NCI-H510A treated with DMSO at 0.1 percent for 48 hours (cell line): ENCODE results near the gene GPA33.
"Not testable (repeated sequence)": the region's sequence is repeated elsewhere in the genome, so short reads cannot be mapped to it uniquely, and the experiment has no call there.

Source experiments
- DNase-seq: peaks from one replicate; lab custom pipeline; 2025; lab: John Stamatoyannopoulos, UW

GPA33 gene

GRCh38 chr1:167056529-167057231, 33.5 kb downstream of the GPA33 start:
- DNase-seq = no peak

- no peak for DNase-seq
These were observed 35.1 kb downstream of the GPA33 start for GRCh38 chr1:167054946-167055630.

GRCh38 chr1:167054531-167054930, 35.6 kb downstream of the GPA33 start:
- no peak for DNase-seq

GRCh38 chr1:167052389-167052788, 37.8 kb downstream of the GPA33 start:
- DNase-seq = no peak

GRCh38 chr1:167051907-167052306, 38.3 kb downstream of the GPA33 start:
- DNase-seq = no peak

- DNase-seq = peak; percentile 89
These were observed 46.3 kb downstream of the GPA33 start for GRCh38 chr1:167043752-167044488.

- no peak for DNase-seq
These were observed 56.5 kb downstream of the GPA33 start for GRCh38 chr1:167033646-167034045.

GRCh38 chr1:167029553-167029952, 60.6 kb downstream of the GPA33 start:
- DNase-seq = not testable (repeated sequence)

- no peak for DNase-seq
These were observed 67.8 kb downstream of the GPA33 start for GRCh38 chr1:167022384-167022783.

GRCh38 chr1:167016100-167016750, 74.0 kb downstream of the GPA33 start:
- no peak for DNase-seq

- no peak for DNase-seq
These were observed 76.9 kb downstream of the GPA33 start for GRCh38 chr1:167013108-167013929.

- no peak for DNase-seq
These were observed 77.6 kb downstream of the GPA33 start for GRCh38 chr1:167012570-167012969.

- no peak for DNase-seq
These were observed 78.5 kb downstream of the GPA33 start for GRCh38 chr1:167011560-167012191.

GRCh38 chr1:167003711-167004110, 86.5 kb downstream of the GPA33 start:
- no peak for DNase-seq
